Stimulated activated CD8-positive, alpha-beta memory T cell treated with anti-CD3 and anti-CD28 coated beads, Interleukin-4, amount 100 ng/mL, for 24 hours (primary cell): ENCODE results near the gene AGL.
"Not testable (repeated sequence)": the region's sequence is repeated elsewhere in the genome, so short reads cannot be mapped to it uniquely, and the experiment has no call there.

ENCODE experiments used
- DNase-seq: peaks from one replicate; pipeline ENCODE4 v3.0.0-alpha.2; 2020; ENCODE audit warnings: low read depth

The AGL gene

DNA sequence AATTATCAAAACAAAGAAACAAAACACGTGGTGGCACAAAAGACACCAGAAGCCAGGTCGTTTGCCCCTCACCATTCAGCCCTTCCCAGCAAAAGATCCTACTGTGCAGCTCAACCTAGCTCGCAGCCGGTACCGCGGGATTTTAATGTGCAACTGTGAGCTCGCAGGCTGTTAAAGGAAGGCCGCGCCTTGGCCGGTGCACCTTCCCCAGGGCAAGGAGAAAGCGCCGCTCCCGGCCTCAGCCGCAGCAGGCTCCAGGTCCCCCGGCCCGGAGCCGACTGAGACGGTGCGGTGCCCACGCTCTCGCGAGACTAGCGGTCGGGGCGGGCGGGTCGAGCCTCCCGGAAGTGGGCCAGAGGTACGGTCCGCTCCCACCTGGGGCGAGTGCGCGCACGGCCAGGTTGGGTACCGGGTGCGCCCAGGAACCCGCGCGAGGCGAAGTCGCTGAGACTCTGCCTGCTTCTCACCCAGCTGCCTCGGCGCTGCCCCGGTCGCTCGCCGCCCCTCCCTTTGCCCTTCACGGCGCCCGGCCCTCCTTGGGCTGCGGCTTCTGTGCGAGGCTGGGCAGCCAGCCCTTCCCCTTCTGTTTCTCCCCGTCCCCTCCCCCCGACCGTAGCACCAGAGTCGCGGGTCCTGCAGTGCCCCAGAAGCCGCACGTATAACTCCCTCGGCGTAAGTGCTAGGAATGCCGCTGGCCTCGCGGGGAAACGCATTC, at the start of gene AGL:
AGL (plus strand) TSS at position 618 of the 715 bp plus-strand sequence. CDS start 682 bp downstream, outside the sequence.
- DNase-seq: peak; percentile 82

DNA sequence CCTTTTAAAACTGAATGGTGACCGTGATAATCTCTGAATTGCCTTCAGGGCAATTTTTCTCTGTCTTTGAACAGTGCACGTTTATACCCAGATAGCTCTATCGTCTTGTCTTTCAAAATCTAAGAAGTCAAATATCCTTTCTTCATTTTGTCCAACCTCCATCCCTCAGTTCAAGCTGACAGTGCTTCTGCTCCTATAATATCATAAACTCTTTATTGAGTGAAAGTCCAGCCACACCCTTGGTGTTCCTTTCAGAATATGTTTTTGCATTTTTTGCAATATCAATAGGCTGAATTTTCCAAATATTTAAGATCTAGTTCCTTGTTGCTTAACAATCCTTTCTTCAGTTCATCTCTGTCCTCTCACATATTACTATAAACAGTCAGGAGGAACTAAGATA, 48.6 kb upstream of the AGL start:
- no peak for DNase-seq

DNA sequence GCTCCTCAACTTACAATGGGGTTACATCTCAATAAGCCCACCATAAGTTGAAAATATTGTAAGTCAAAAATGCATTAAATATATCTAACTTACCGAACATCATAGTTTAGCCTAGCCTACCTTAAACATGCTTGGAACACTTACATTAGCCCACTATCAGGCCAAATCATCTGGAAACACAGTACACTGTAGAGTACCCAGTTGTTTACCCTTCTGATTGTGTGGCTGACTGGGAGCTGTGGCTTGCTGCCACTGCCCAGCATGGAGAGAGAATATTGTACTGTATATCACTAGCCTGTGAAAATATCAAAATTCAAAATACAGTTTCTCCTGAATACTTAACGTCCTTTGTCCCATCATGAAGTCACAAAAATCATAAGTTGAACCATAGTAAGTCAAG, 43.3 kb upstream of the AGL start:
- no peak for DNase-seq

DNA sequence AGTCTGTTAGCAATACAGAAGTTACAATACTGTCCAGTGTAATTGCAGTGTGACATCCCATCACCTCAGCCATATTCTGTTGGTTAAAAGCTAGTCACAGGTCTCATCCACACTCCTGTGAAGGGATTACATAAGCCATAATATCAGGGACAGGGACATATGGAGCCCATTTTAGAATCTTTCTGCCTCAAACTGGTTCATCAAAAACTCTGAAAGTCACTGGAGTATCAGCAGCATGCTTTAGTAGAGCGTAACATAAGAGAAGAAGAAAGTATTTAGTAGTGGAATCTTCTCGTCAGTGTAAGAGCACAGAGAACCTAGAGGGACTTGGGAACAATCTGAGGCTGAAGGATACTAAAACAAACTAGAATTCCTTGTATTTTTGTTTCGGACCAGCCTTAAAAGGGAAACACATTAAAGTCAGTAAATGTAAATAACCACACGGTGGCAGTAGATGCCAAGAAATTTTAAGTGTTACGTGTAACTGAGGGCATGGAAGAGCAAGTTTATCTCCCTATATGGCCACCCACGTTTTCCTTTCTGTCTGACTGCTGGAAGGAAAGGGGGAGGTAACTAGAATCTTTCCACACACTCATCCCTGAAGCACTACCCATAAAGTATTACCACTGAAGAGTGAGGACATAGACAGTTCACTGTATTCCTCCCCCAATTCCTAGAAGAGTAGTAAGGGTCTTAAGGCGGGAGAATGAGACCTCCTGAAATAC, 41.6 kb upstream of the AGL start:
- no peak for DNase-seq

GRCh38 chr1:99811075-99811474, 39.1 kb upstream of the AGL start:
- DNase-seq: no peak

DNA sequence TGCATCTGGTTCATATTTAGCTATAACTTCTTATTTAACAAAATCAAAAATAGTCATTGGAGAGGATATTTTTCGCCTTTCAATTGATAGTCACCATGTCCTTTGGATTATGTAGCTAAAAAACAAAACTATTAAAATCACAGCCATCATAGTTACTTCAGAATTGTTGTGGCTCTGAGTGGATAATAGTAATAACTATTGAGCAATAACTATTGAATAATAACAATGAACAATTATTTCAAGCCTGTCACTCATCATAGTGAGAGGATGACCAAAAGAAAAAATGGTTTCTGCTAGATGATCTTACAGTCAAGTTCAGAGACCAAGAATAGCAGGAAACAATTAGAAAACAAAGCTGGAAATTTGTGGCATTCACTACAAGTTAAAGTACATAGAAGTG, 38.4 kb upstream of the AGL start:
- no peak for DNase-seq

GRCh38 chr1:99814373-99814900, 35.7 kb upstream of the AGL start:
- DNase-seq: no peak

GRCh38 chr1:99816656-99817055, 33.5 kb upstream of the AGL start:
- DNase-seq: no peak

DNA sequence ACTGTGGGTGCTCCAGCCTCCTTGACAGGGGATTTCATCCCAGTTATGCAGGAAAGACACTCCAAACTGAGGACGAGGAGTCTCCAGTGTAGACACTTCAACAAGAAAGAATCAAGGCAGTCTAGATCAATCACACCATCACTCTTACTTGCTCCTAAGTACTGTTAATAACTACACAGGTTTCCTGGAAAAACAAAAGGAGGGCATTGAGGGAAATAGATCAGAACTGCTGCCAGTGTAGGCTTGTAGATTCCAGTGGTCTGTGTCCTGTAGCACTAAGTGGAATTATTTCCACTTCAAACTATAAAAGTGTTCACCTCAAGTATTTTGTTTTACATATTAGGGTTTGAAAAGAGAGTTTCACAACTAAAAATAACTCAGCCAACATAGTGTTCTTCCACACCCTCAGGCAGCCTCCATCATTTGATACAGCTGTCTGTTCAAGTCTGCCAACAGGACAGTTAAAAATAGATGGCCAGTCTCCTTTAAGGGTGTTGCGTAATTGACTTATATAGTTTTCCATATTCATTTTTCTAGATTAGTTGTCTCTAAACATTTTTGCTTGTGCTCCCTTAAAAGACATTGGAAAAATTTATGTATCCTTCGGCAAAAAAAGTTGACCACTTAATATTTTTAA, 32.0 kb upstream of the AGL start:
- DNase-seq: no peak

DNA sequence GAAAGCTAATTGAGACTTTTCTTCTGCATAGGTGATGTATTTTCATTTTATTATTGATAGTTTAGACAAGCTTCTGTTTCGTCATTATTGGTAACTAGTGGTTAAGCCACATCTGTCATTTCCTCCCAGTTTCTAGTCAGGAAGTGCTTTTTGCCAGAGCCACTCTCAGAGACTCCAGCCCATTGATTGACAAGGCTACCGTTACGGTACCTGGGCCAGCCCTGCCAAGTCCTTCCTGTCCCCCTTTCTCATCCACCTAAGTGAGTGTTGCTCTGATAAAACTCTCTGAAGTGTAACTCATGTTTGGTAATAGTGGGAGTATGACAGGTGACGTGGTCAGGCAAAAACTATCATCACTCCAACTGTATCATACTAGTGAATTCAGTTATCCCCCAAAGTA, 29.6 kb upstream of the AGL start:
- DNase-seq: no peak

DNA sequence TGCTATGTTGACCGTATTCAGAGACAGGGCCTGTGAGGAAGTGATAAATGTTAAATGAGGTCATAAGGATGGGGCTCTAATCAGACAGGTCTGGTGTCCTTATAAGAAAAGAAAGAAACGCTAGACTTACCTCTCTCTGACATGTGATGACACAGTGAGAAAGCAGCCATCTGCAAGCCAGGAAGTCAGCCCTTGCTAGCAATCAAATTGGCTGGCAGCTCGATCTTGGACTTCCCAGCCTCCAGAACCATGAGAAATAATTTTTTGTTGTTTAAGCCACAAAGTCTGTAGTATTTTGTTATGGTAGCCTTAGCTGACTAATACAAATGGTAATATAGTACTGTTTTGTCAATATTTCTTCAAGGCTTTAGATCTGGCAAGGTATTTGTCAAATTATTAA, 25.1 kb upstream of the AGL start:
- DNase-seq: no peak

GRCh38 chr1:99825702-99826101, 24.5 kb upstream of the AGL start:
- no peak for DNase-seq

DNA sequence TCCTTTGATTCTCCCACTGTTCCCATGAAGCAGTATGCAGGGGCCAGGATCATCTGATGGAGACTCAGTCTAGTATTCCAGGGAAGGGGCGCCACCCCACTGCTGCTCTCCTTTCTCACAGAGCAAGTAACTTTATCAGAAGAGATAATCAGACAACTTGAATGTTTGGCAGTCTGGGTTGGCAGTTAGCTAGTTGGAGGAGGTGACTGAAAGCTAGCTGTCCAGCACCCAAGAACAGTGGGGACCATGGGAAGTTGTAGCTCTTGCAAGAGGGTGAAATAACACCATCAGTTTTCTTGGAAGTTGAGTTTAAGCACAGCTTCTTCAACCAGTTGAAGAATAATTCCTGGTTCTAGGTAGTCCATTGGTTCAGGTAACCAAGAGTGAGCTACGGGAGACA, 22.2 kb upstream of the AGL start:
- DNase-seq: no peak

GRCh38 chr1:99829269-99829668, 20.9 kb upstream of the AGL start:
- no peak for DNase-seq

- not testable (repeated sequence) for DNase-seq
Measured at GRCh38 chr1:99833911-99834310, 16.2 kb upstream of the AGL start.

GRCh38 chr1:99836171-99837103, 13.7 kb upstream of the AGL start:
- not testable (repeated sequence) for DNase-seq

- DNase-seq: not testable (repeated sequence)
Measured at GRCh38 chr1:99840353-99840752, 9.8 kb upstream of the AGL start.

GRCh38 chr1:99843760-99844159, 6.4 kb upstream of the AGL start:
- DNase-seq: no peak

- DNase-seq: not testable (repeated sequence)
Measured at GRCh38 chr1:99845201-99845600, 5.0 kb upstream of the AGL start.

DNA sequence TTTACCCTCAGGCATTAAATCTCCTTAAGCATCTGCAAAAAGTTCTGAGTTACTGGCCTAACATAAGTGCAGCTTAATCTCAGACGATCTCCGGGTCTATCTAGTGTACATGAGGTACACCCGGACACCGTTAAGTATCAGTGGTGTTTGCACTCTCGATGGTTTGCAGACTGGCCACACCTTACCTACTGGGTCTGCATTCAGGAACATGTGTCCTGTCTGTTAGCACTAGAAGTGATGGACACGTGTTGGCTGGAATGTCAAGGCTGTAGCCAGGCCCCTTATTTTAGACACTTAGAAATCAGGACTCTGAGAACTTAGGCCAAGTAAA, 783 bp upstream of the AGL start:
- no peak for DNase-seq

- peak; percentile 0 for DNase-seq
Measured at GRCh38 chr1:99850459-99851291, 514 bp downstream of the AGL start.
